Chondrocyte (in vitro differentiated cells): ENCODE results near the gene ADCYAP1R1. TPM values are rescaled to one million over a fixed set of nuclear protein-coding genes. Genes with fewer than 3 reads are reported as not detected.

Experiments
- DNase-seq: peaks from one replicate; pipeline ENCODE4 v3.0.0; 2021; ENCODE audit warnings: mixed read lengths, low spot score
- H3K27ac Mint-ChIP-seq: one replicate; pipeline ENCODE4 v1.8.0; 2021; ENCODE audit warnings: mild to moderate bottlenecking, moderate library complexity, mixed read lengths; ENCODE audit not compliant: unreplicated experiment
- H3K27me3 Mint-ChIP-seq: 2 replicates; pipeline ENCODE4 v1.8.0; 2021; ENCODE audit warnings: low read depth, mixed read lengths
- H3K36me3 Mint-ChIP-seq: 2 replicates; pipeline ENCODE4 v1.8.0; 2021; ENCODE audit warnings: low read depth, mixed read lengths
- H3K4me1 Mint-ChIP-seq: 2 replicates; pipeline ENCODE4 v1.8.0; 2021; ENCODE audit warnings: low read depth, mild to moderate bottlenecking, mixed read lengths
- H3K4me3 Mint-ChIP-seq: one replicate; pipeline ENCODE4 v1.8.0; 2021; ENCODE audit warnings: mild to moderate bottlenecking, moderate library complexity, mixed read lengths; ENCODE audit not compliant: unreplicated experiment
- H3K9me3 Mint-ChIP-seq: 2 replicates; pipeline ENCODE4 v1.8.0; 2021; ENCODE audit warnings: low read depth, mixed read lengths
- long read RNA-seq: library from polyadenylated mRNA; stranded (forward); transcript quantifications from one replicate; pipeline ENCODE4 v2.0.0, GENCODE V29; 2021
- total RNA-seq: library from RNA; stranded (reverse); gene quantifications from 3 replicates; pipeline ENCODE4 v1.2.1, GENCODE V29; 2021
- TF ChIP-seq, protein P1 (sequence below): fragments of 200-600 bp; sonication (generic); IDR thresholded peaks from 2 replicates; pipeline ENCODE4 v1.5.0; 2021; ENCODE audit warnings: antibody characterized with exemption, mild to moderate bottlenecking, moderate library complexity

Gene ADCYAP1R1
- total RNA-seq: not detected in 3 replicates
- long read RNA-seq: 0 reads

DNA sequence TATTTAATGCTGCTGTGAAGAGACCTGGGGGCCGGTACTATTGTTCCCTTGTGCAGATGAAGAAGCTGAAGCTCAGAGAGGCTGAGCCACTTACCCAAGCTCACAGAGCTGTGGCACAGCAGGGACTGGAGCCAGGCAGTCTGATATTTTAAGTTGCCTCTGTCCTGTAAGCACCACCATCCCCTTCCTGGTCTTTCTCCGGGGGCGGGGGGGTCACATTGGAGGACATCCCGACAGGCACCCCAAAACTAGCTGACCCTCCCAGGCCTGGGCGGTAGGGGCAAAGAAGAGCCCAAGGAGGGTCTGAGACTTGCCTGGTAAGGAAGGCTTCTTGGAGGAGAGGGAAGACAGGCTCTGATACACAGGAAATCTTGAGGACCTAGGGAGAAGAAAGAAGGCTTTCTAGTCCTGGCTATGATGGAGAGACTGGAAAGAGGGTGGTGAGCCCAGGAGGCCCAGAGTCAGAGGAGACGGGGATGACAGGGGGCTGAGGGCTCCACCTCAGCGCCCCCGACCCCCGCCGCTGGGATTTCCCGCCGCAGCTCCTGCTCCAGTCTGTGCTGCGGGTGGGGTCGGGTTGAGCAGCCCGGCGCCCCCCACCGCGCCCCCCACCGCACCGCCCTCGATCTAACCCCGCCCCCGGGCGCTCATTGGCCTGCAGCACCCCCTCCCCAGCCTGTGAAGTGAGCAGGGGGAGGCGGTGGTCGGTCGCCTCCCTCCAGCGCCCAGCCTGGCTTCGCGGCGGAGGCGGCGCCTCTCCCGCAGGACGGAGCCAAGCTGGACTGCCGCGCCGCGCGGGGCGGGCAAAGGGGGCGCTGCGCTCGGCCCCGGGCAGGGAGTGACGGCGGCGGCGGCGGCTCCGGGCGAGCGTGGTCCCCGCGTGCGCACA is at the start of gene ADCYAP1R1:
TSS of gene ADCYAP1R1 (plus strand) at position 711 of the 889 bp plus-strand sequence. CDS start 10,957 bp downstream, outside the sequence.
- no peak for DNase-seq
- no peaks in the 10 kb centered on the region for H3K9me3 Mint-ChIP-seq

DNA sequence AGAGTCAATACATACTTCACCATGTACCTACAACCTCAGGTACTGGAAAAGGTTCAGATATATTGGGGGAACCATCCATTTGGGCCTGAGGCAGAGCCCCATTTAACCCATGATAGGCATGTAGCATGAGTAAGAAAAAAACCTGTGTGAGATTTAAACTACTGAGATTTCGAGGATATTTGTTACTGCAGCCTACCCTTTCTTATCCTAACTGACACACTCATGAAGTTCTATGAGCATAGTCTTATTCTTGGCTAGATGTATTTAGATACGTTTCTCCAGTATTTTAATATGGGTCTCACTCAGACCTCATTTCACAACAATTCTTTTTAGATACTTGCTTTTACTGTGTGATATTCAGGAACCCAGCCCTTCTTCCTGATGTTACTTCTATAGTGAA is 49.0 kb upstream of the ADCYAP1R1 start:
- peaks cover 7% of the 10 kb centered on the region for H3K9me3 Mint-ChIP-seq
- no peak overlapping the region for H3K4me3 Mint-ChIP-seq
- no peak for DNase-seq
- H3K4me1 Mint-ChIP-seq: peaks cover 13% of the 10 kb centered on the region
- H3K27me3 Mint-ChIP-seq: peaks cover 39% of the 10 kb centered on the region
- no peaks in the 10 kb centered on the region for H3K36me3 Mint-ChIP-seq
- H3K27ac Mint-ChIP-seq: no peak overlapping the region
- TF ChIP-seq, protein P1, sequence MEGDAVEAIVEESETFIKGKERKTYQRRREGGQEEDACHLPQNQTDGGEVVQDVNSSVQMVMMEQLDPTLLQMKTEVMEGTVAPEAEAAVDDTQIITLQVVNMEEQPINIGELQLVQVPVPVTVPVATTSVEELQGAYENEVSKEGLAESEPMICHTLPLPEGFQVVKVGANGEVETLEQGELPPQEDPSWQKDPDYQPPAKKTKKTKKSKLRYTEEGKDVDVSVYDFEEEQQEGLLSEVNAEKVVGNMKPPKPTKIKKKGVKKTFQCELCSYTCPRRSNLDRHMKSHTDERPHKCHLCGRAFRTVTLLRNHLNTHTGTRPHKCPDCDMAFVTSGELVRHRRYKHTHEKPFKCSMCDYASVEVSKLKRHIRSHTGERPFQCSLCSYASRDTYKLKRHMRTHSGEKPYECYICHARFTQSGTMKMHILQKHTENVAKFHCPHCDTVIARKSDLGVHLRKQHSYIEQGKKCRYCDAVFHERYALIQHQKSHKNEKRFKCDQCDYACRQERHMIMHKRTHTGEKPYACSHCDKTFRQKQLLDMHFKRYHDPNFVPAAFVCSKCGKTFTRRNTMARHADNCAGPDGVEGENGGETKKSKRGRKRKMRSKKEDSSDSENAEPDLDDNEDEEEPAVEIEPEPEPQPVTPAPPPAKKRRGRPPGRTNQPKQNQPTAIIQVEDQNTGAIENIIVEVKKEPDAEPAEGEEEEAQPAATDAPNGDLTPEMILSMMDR: no peak

More for the DNA sequence above, at the start of gene ADCYAP1R1:
- TF ChIP-seq, protein P1: peak; percentile 30
- Mint-ChIP-seq H3K4me3 (peak within 1 kb of the TSS; percentile 53), H3K27ac (no peak within 1 kb of the TSS), H3K36me3 (no peaks in the 10 kb centered on the region), H3K4me1 (peaks cover 7% of the 10 kb centered on the region), H3K27me3 (peaks cover 66% of the 10 kb centered on the region)

DNA sequence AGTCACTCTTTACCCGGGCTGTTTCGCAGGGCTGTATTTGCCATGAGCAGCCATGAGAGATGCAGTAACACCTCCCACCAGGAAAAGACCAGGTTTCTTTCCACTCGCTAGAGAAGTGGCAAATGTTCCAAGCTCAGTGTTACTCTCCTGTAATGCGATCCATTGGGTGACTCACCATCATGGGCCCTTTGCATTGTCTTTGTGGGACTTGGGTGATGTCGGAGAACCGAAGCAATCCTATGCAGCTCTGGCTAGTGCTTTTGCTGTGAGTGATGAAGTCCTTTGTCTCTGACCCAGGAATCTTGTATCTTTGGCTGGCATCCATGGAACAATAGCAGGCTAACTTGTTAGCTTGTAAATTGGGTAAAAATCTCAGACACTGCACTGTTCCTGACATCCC is 48.4 kb upstream of the ADCYAP1R1 start:
- Mint-ChIP-seq H3K4me3 (no peak overlapping the region), H3K9me3 (peaks cover 7% of the 10 kb centered on the region), H3K27ac (no peak overlapping the region), H3K36me3 (no peaks in the 10 kb centered on the region), H3K27me3 (peaks cover 43% of the 10 kb centered on the region), H3K4me1 (peaks cover 13% of the 10 kb centered on the region)
- TF ChIP-seq, protein P1: no peak
- DNase-seq: no peak

DNA sequence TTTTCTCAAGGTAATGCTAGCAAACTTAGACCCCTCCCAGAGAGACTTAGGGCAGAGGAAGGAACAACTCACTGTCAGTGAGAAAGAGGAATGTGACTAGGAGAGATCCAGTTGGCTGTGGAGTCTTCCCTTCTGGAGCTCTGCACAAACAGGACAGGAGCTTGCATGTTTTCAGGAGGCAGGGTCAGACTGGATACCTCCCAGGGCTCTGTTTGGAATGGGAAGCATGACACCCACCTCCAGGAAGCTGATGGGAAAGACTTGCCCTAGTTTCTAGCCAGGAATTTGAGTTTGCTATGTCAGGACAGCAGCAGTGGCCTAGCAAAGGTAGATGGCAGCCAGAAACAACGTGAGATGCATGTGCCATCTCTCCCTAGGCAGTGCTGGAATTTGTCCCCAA is 47.7 kb upstream of the ADCYAP1R1 start:
- no peak for DNase-seq
- TF ChIP-seq, protein P1: no peak
- Mint-ChIP-seq H3K4me3 (no peak overlapping the region), H3K36me3 (no peaks in the 10 kb centered on the region), H3K9me3 (peaks cover 7% of the 10 kb centered on the region), H3K27me3 (peaks cover 46% of the 10 kb centered on the region), H3K4me1 (peaks cover 13% of the 10 kb centered on the region), H3K27ac (no peak overlapping the region)

DNA sequence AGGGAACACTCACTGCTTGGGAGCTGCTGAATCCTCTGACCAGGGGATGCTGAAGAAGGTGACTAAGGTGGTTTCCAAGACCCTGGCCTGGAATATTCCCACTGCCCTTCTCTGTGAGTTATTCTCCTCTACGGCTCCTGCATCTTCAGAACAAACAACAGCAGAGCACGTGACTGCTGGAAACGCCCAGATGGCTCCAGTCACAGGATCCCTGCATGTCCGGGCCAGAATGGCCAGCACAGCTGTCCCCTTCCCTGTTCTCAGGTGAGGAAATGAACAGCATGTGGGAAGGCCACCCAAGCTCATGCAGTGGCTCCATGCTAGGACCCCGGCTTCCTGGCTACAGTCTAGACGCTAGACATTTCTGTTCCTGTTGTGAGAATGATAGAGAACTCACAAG is 45.3 kb upstream of the ADCYAP1R1 start:
- TF ChIP-seq, protein P1: no peak

More for the DNA sequence above, 45.3 kb upstream of the ADCYAP1R1 start:
- H3K36me3 Mint-ChIP-seq: peaks cover 6% of the 10 kb centered on the region
- H3K4me1 Mint-ChIP-seq: peaks cover 10% of the 10 kb centered on the region
- DNase-seq: no peak
- H3K4me3 Mint-ChIP-seq: no peak overlapping the region
- H3K9me3 Mint-ChIP-seq: peaks cover 17% of the 10 kb centered on the region
- no peak overlapping the region for H3K27ac Mint-ChIP-seq
- H3K27me3 Mint-ChIP-seq: peaks cover 53% of the 10 kb centered on the region
